SK-N-SH (cell line): ENCODE measurements around the gene KAT6B. TPM values are rescaled to one million over a fixed set of nuclear protein-coding genes. Genes with fewer than 3 reads are reported as not detected.

Source experiments
- CTCF ChIA-PET: fragments of 300-600, 350-600 bp; formaldehyde crosslinking; extraction: SDS; loops from one replicate; lab custom pipeline; 2021; lab: Yijun Ruan, JAX
- POLR2A ChIA-PET: fragments of 350-600 bp; sonication (Branson Sonifier 250); formaldehyde crosslinking; extraction: SDS; loops from one replicate; lab custom pipeline; 2020; ENCODE audit warnings: antibody characterized with exemption, inconsistent platforms; lab: Yijun Ruan, JAX
- DNase-seq: peaks from one replicate; pipeline ENCODE4 v3.0.0; 2012
- H2AFZ ChIP-seq: fragments of 200-600 bp; sonication (generic); 2 replicates; pipeline ENCODE4 v1.8.1; 2016; ENCODE audit warnings: antibody characterized with exemption, mild to moderate bottlenecking, low read depth
- H3F3A ChIP-seq: fragments of 200-600 bp; sonication (generic); replicated peaks from 2 replicates; pipeline ENCODE3; 2016; ENCODE audit warnings: antibody characterized with exemption, mild to moderate bottlenecking; ENCODE audit not compliant: insufficient read depth
- H3K27ac ChIP-seq, 2 experiments: fragments of 200-500 bp in 1 of 2; fragments of 200-600 bp in 1 of 2; sonication (Bioruptor generic) in 1 of 2; sonication (generic), shearing (Covaris generic) in 1 of 2; 2 replicates each; pipeline versions ENCODE4 v1.5.1 to v1.6.1; 2014 to 2016; ENCODE audit warnings: low read depth in 2 of 2, inconsistent platforms in 1 of 2, low read length in 1 of 2, mild to moderate bottlenecking in 1 of 2, mixed read lengths in 1 of 2
- H3K27me3 ChIP-seq: fragments of 200-600 bp; sonication (generic), shearing (Covaris generic); 2 replicates; pipeline ENCODE4 v1.6.1; 2016; ENCODE audit warnings: mixed run types; ENCODE audit not compliant: insufficient read depth
- H3K36me3 ChIP-seq, 2 experiments: fragments of 200-500 bp in 1 of 2; fragments of 200-600 bp in 1 of 2; sonication (Bioruptor generic) in 1 of 2; sonication (generic) in 1 of 2; replicated peaks in 1 of 2; 2 replicates each; pipeline versions ENCODE3 to v1.5.1; 2014 to 2016; ENCODE audit warnings: low read length in 1 of 2, mild to moderate bottlenecking in 1 of 2; ENCODE audit not compliant: insufficient read depth in 2 of 2, control insufficient read depth in 1 of 2
- H3K4me1 ChIP-seq, 2 experiments: fragments of 200-500 bp in 1 of 2; fragments of 200-600 bp in 1 of 2; sonication (Bioruptor generic) in 1 of 2; sonication (generic), shearing (Covaris generic) in 1 of 2; 2 replicates each; pipeline versions ENCODE4 v1.5.1 to v1.6.1; 2014 to 2016; ENCODE audit warnings: low read depth in 1 of 2, low read length in 1 of 2, mixed run types in 1 of 2; ENCODE audit not compliant: insufficient read depth in 2 of 2, control insufficient read depth in 1 of 2
- H3K4me2 ChIP-seq: fragments of 200-600 bp; sonication (generic), shearing (Covaris generic); 2 replicates; pipeline ENCODE4 v1.6.1; 2017; ENCODE audit warnings: mixed run types
- H3K4me3 ChIP-seq, 2 experiments: fragments of 200-500 bp in 1 of 2; fragments of 200-600 bp in 1 of 2; sonication (Bioruptor generic) in 1 of 2; sonication (generic), shearing (Covaris generic) in 1 of 2; 2 replicates each; pipeline versions ENCODE4 v1.5.1 to v1.8.1; 2014 to 2016; ENCODE audit warnings: low read depth in 2 of 2, inconsistent platforms in 1 of 2, low read length in 1 of 2, mild to moderate bottlenecking in 1 of 2, mixed read lengths in 1 of 2, moderate library complexity in 1 of 2
- H3K79me2 ChIP-seq: fragments of 200-600 bp; sonication (generic); 2 replicates; pipeline ENCODE4 v1.8.1; 2017; ENCODE audit warnings: mild to moderate bottlenecking; ENCODE audit not compliant: insufficient read depth
- H3K9ac ChIP-seq: fragments of 200-600 bp; sonication (generic); 2 replicates; pipeline ENCODE4 v1.6.1; 2017; ENCODE audit warnings: mixed run types
- H3K9me2 ChIP-seq: fragments of 200-600 bp; sonication (generic); 2 replicates; pipeline ENCODE4 v1.6.1; 2017; ENCODE audit warnings: mixed run types
- H3K9me3 ChIP-seq: fragments of 200-600 bp; sonication (generic); 2 replicates; pipeline ENCODE4 v1.6.1; 2017; ENCODE audit warnings: mixed run types, mild to moderate bottlenecking, moderate library complexity
- H4K20me1 ChIP-seq: fragments of 200-600 bp; sonication (generic); 2 replicates; pipeline ENCODE4 v1.6.1; 2017; ENCODE audit warnings: mild to moderate bottlenecking, mixed run types; ENCODE audit not compliant: insufficient read depth
- MEF2A ChIP-seq: IDR thresholded peaks from 2 replicates; pipeline ENCODE4 v1.4.0; 2012; ENCODE audit warnings: low read depth, borderline replicate concordance
- MXI1 ChIP-seq: IDR thresholded peaks from 2 replicates; pipeline ENCODE4 v1.6.1; 2012; ENCODE audit warnings: mild to moderate bottlenecking, low read depth, low read length, improper control_type of control experiment
- NFIC ChIP-seq: IDR thresholded peaks from 2 replicates; pipeline ENCODE4 v1.4.0; 2012; ENCODE audit warnings: borderline replicate concordance
- NRF1 ChIP-seq: IDR thresholded peaks from 2 replicates; pipeline ENCODE4 v1.6.1; 2012; ENCODE audit warnings: low read depth, mild to moderate bottlenecking, low read length
- PBX3 ChIP-seq: IDR thresholded peaks from 2 replicates; pipeline ENCODE4; 2012
- REST ChIP-seq: IDR thresholded peaks from 2 replicates; pipeline ENCODE4 v1.6.1; 2012; ENCODE audit warnings: mild to moderate bottlenecking, low read depth, low read length, moderate library complexity
- SIN3A ChIP-seq: IDR thresholded peaks from 2 replicates; pipeline ENCODE4 v1.6.1; 2012; ENCODE audit warnings: low read depth, mild to moderate bottlenecking, low read length, moderate library complexity, borderline replicate concordance
- TAF1 ChIP-seq: IDR thresholded peaks from 2 replicates; pipeline ENCODE4 v1.6.1; 2012; ENCODE audit warnings: low read depth, mild to moderate bottlenecking, low read length, moderate library complexity, borderline replicate concordance
- TCF12 ChIP-seq: IDR thresholded peaks from 2 replicates; pipeline ENCODE4 v1.4.0; 2012
- USF2 ChIP-seq: fragments of 150-350 bp; IDR thresholded peaks from 2 replicates; pipeline ENCODE4 v1.6.1; 2017; ENCODE audit warnings: antibody characterized with exemption, low read length, low read depth, borderline replicate concordance
- ZBTB33 ChIP-seq: IDR thresholded peaks from 2 replicates; pipeline ENCODE4 v1.4.0; 2012; ENCODE audit warnings: low read depth, borderline replicate concordance
- WGBS: methylation state at CpG from one replicate; pipeline ENCODE4 v1.1.6; 2017; ENCODE audit warnings: low lambda C conversion rate; 5-methylcytosine and 5-hydroxymethylcytosine counted together
- polyA plus RNA-seq, 3 experiments: library from polyadenylated mRNA; depleted of rRNA; stranded (reverse); fragments of >200 nt; gene quantifications; 2 replicates each; pipeline ENCODE4 v1.2.3, GENCODE V29; 2012

KAT6B gene
- polyA plus RNA-seq, 1 of the 3 experiments (the other 2 are of a cell fraction): 4.3 TPM

GRCh38 chr10:74928742-74929191, 102.4 kb downstream of the KAT6B start:
- Histone ChIP-seq H3K9me2 (no peaks in the 10 kb centered on the region), H3K9ac (no peak overlapping the region), H3K27ac (peak overlapping the region; percentile 65 to 80), H3K27me3 (no peaks in the 10 kb centered on the region), H3K4me2 (peak overlapping the region; percentile 54; the same call in 1 of the 2 replicates), H3K9me3 (no peaks in the 10 kb centered on the region), H3F3A (peaks cover 39% of the 10 kb centered on the region), H3K4me1 (peaks cover 29 to 46% of the 10 kb centered on the region in 2 experiments), H3K36me3 (no peaks in the 10 kb centered on the region), H4K20me1 (peaks cover 12% of the 10 kb centered on the region; the same call in 1 of the 2 replicates), H3K79me2 (peaks cover 88% of the 10 kb centered on the region), H3K4me3 (no peak overlapping the region; a peak in 1 of 4 replicates), H2AFZ (no peak overlapping the region)
- 91% methylated on average over 2 of the region's 2 CpGs for WGBS
- CTCF ChIA-PET: interaction anchor here (0.8 to 0.9 kb wide), 2 partner anchors 39 to 183 kb away, joined by 3 read pairs; partner anchors contain the start of gene SAMD8
- TF ChIP-seq NRF1: no peak
- TF ChIP-seq ZBTB33: no peak
- TF ChIP-seq SIN3A: no peak
- TF ChIP-seq USF2: no peak
- TF ChIP-seq PBX3: peak; percentile 62; the same call in 1 of the 2 replicates
- TF ChIP-seq NFIC: 0 out of 2 replicates have a peak, but pooled peaks have one; percentile 16
- TF ChIP-seq REST: no peak
- TF ChIP-seq MXI1: no peak
- TF ChIP-seq TAF1: no peak
- peak; percentile 69 for TF ChIP-seq TCF12
- TF ChIP-seq MEF2A: no peak
- POLR2A ChIA-PET: no interaction called here
- no peak for DNase-seq
